OCI-LY3 (cell line): Measurements from ENCODE around the gene IPO4.
A peak's percentile ranks its signal among the peaks of the same experiment; 100 is the strongest.

Source experiments
- EZH2phosphoT487 ChIP-seq: fragments of 200-600 bp; shearing (Covaris generic); IDR thresholded peaks from 2 replicates; pipeline ENCODE4 v1.6.1; 2018; ENCODE audit warnings: antibody characterized with exemption, mixed run types, low read depth
- TF ChIP-seq, protein P1 (sequence below): fragments of 200-600, 300-600 bp; sonication (generic); IDR thresholded peaks from 2 replicates; pipeline ENCODE4 v1.5.1; 2014; ENCODE audit warnings: antibody characterized with exemption, low read length, low read depth

- TF ChIP-seq, protein P1, sequence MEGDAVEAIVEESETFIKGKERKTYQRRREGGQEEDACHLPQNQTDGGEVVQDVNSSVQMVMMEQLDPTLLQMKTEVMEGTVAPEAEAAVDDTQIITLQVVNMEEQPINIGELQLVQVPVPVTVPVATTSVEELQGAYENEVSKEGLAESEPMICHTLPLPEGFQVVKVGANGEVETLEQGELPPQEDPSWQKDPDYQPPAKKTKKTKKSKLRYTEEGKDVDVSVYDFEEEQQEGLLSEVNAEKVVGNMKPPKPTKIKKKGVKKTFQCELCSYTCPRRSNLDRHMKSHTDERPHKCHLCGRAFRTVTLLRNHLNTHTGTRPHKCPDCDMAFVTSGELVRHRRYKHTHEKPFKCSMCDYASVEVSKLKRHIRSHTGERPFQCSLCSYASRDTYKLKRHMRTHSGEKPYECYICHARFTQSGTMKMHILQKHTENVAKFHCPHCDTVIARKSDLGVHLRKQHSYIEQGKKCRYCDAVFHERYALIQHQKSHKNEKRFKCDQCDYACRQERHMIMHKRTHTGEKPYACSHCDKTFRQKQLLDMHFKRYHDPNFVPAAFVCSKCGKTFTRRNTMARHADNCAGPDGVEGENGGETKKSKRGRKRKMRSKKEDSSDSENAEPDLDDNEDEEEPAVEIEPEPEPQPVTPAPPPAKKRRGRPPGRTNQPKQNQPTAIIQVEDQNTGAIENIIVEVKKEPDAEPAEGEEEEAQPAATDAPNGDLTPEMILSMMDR: peak; percentile 11; the same call in 1 of the 2 replicates
- no peak for TF ChIP-seq EZH2phosphoT487
Observed at GRCh38 chr14:24141097-24141880, 47.3 kb downstream of the IPO4 start, which contains the start of gene EMC9.
